PC-3 (cell line): ENCODE results near the gene SYCP2L. TPM values are rescaled to one million over a fixed set of nuclear protein-coding genes. Genes with fewer than 3 reads are reported as not detected.

ENCODE experiments used
- ATAC-seq: fragments of 200-7000 bp; cut with Tn5 transposase; 2 replicates; pipeline ENCODE4 v1.9.1; 2020; ENCODE audit warnings: mild to moderate bottlenecking, moderate library complexity
- BruUV-seq: library from RNA; stranded (reverse); fragments of 400-500 nt; replicated peaks from 2 replicates; lab custom pipeline; 2021; lab: Mats Ljungman, UMichigan
- CTCF ChIA-PET: fragments of 300-600 bp; sonication (Branson Sonifier 250); formaldehyde crosslinking; loops from one replicate; lab custom pipeline; 2022; ENCODE audit warnings: antibody characterized with exemption; lab: Charles Lee
- POLR2A ChIA-PET: fragments of 300-600 bp; sonication (Branson Sonifier 250); formaldehyde crosslinking; loops from one replicate; lab custom pipeline; 2022; ENCODE audit warnings: antibody characterized with exemption; ENCODE audit not compliant: unreplicated experiment; lab: Charles Lee
- DNase-seq: peaks from one replicate; pipeline ENCODE4 v3.0.0-alpha.2; 2015
- H2AFZ ChIP-seq: fragments of 300-600 bp; sonication (generic); 2 replicates; pipeline ENCODE4 v1.6.0; 2016; ENCODE audit warnings: antibody characterized with exemption, low read length
- H3F3A ChIP-seq: fragments of 300-600 bp; sonication (generic); one replicate; pipeline ENCODE4 v1.6.0; 2017; ENCODE audit warnings: antibody characterized with exemption, low read length, control low read depth, mild to moderate bottlenecking; ENCODE audit not compliant: unreplicated experiment
- H3K27ac ChIP-seq: fragments of 300-600 bp; sonication (generic); 2 replicates; pipeline ENCODE4 v1.5.1; 2016; ENCODE audit warnings: mild to moderate bottlenecking, low read length
- H3K27me3 ChIP-seq: fragments of 300-600 bp; sonication (generic); 2 replicates; pipeline ENCODE4 v1.6.1; 2016; ENCODE audit warnings: low read length, mixed read lengths
- H3K36me3 ChIP-seq: fragments of 300-600 bp; sonication (generic); 2 replicates; pipeline ENCODE4 v1.6.1; 2016; ENCODE audit warnings: low read depth, mixed run types, low read length, mixed read lengths
- H3K4me1 ChIP-seq: fragments of 300-600 bp; sonication (generic); 2 replicates; pipeline ENCODE4 v1.5.1; 2016; ENCODE audit warnings: low read length; ENCODE audit not compliant: insufficient read depth
- H3K4me2 ChIP-seq: fragments of 300-600 bp; sonication (generic); 2 replicates; pipeline ENCODE4 v1.6.0; 2016; ENCODE audit warnings: low read length
- H3K4me3 ChIP-seq: fragments of 300-600 bp; sonication (generic); 2 replicates; pipeline ENCODE4 v1.5.1; 2016; ENCODE audit warnings: mild to moderate bottlenecking, low read length, mixed read lengths
- H3K79me2 ChIP-seq: fragments of 300-600 bp; sonication (generic); 2 replicates; pipeline ENCODE4 v1.6.1; 2017; ENCODE audit warnings: low read length, mixed read lengths
- H3K9ac ChIP-seq: fragments of 300-600 bp; sonication (generic); 2 replicates; pipeline ENCODE4 v1.6.0; 2016; ENCODE audit warnings: mild to moderate bottlenecking, low read length
- H3K9me2 ChIP-seq: fragments of 300-600 bp; sonication (generic); replicated peaks from 2 replicates; pipeline ENCODE4 v1.6.1; 2016; ENCODE audit warnings: mixed run types, low read length, mixed read lengths
- H3K9me3 ChIP-seq: fragments of 300-600 bp; sonication (generic); 2 replicates; pipeline ENCODE4 v1.6.1; 2016; ENCODE audit warnings: low read length, mixed read lengths
- H4K20me1 ChIP-seq: fragments of 300-600 bp; sonication (generic); 2 replicates; pipeline ENCODE4 v1.6.1; 2016; ENCODE audit warnings: low read length, mixed read lengths
- CTCF ChIP-seq: fragments of 300-600 bp; sonication (generic); conservative IDR thresholded peaks from 2 replicates; pipeline ENCODE4 v1.5.1; 2017; ENCODE audit warnings: antibody characterized with exemption, low read depth, mild to moderate bottlenecking, low read length
- EZH2 ChIP-seq: fragments of 300-600 bp; sonication (generic); IDR thresholded peaks from one replicate; pipeline ENCODE4 v1.6.1; 2017; ENCODE audit warnings: antibody characterized with exemption, mild to moderate bottlenecking, low read length; ENCODE audit not compliant: unreplicated experiment
- EZH2phosphoT487 ChIP-seq: fragments of 300-600 bp; sonication (generic); IDR thresholded peaks from 2 replicates; pipeline ENCODE4 v1.6.1; 2018; ENCODE audit warnings: mild to moderate bottlenecking, antibody characterized with exemption, low read length, borderline replicate concordance
- intact Hi-C: fragments of 100-400 bp; cut with micrococcal nuclease; formaldehyde crosslinking; loops from 2 replicates; pipeline ENCODE4 v1.9.0; 2023
- total RNA-seq: library from RNA; depleted of rRNA; stranded (reverse); fragments of >200 nt; gene quantifications from 2 replicates; pipeline ENCODE4 v1.2.3, GENCODE V29; 2014

Gene SYCP2L
- total RNA-seq, 1 experiment from 2014 or later = 0.07 TPM

- H3K4me1 ChIP-seq = no peaks in the 10 kb centered on the region
- no peaks in the 10 kb centered on the region for H3K79me2 ChIP-seq
- no peak overlapping the region for H2AFZ ChIP-seq
- no peaks in the 10 kb centered on the region for H3K9me3 ChIP-seq
- BruUV-seq = no TSS peak
- no peaks in the 10 kb centered on the region for H3K36me3 ChIP-seq
- CTCF ChIA-PET = no interaction called here
- H3K9me2 ChIP-seq = no peaks in the 10 kb centered on the region
- TF ChIP-seq EZH2 (no peak), EZH2phosphoT487 (no peak), CTCF (no peak)
- no peaks in the 10 kb centered on the region; the same call in 1 of the 2 replicates for H3K27me3 ChIP-seq
- intact Hi-C loops = no loop called here
- ATAC-seq = no peak
- H3K4me3 ChIP-seq = no peak overlapping the region
- POLR2A ChIA-PET = no interaction called here
- DNase-seq = no peak
- no peak overlapping the region for H3K9ac ChIP-seq
- H4K20me1 ChIP-seq = no peaks in the 10 kb centered on the region
- H3F3A ChIP-seq = no peaks in the 10 kb centered on the region
- no peak overlapping the region for H3K27ac ChIP-seq
- no peak overlapping the region for H3K4me2 ChIP-seq
Measured at GRCh38 chr6:10896691-10897090, 9.8 kb downstream of the SYCP2L start.

GRCh38 chr6:10901770-10902169, 14.9 kb downstream of the SYCP2L start:
- no TSS peak for BruUV-seq
- Histone ChIP-seq H3K9me2 (no peaks in the 10 kb centered on the region), H3K4me1 (no peaks in the 10 kb centered on the region), H3K9me3 (no peaks in the 10 kb centered on the region), H3K79me2 (no peaks in the 10 kb centered on the region), H3K27me3 (no peaks in the 10 kb centered on the region), H3K36me3 (no peaks in the 10 kb centered on the region), H3F3A (no peaks in the 10 kb centered on the region), H2AFZ (0 out of 2 replicates have a peak overlapping the region, but pooled peaks have one; percentile 11), H3K4me3 (no peak overlapping the region), H3K9ac (no peak overlapping the region), H3K4me2 (0 out of 2 replicates have a peak overlapping the region, but pooled peaks have one; percentile 4), H4K20me1 (no peaks in the 10 kb centered on the region), H3K27ac (no peak overlapping the region)
- ChIA-PET POLR2A (no interaction called here), CTCF (no interaction called here)
- intact Hi-C loops = no loop called here
- no peak for TF ChIP-seq CTCF
- no peak for TF ChIP-seq EZH2phosphoT487
- TF ChIP-seq EZH2 = no peak
- ATAC-seq = no peak
- DNase-seq = no peak

- ATAC-seq (no peak), DNase-seq (no peak)
- H3K27me3 ChIP-seq = no peaks in the 10 kb centered on the region
- no peak overlapping the region for H3K9ac ChIP-seq
- H3K9me3 ChIP-seq = no peaks in the 10 kb centered on the region
- H3K79me2 ChIP-seq = no peaks in the 10 kb centered on the region
- H3K4me3 ChIP-seq = no peak overlapping the region
- TF ChIP-seq EZH2phosphoT487 (no peak), EZH2 (no peak), CTCF (no peak)
- no peaks in the 10 kb centered on the region for H3K4me1 ChIP-seq
- ChIA-PET POLR2A (no interaction called here), CTCF (no interaction called here)
- no peaks in the 10 kb centered on the region for H3K9me2 ChIP-seq
- H3K27ac ChIP-seq = no peak overlapping the region
- no peak overlapping the region for H3K4me2 ChIP-seq
- no peaks in the 10 kb centered on the region for H4K20me1 ChIP-seq
- no peak overlapping the region for H2AFZ ChIP-seq
- BruUV-seq = no TSS peak
- H3K36me3 ChIP-seq = no peaks in the 10 kb centered on the region
- H3F3A ChIP-seq = no peaks in the 10 kb centered on the region
- intact Hi-C loops = no loop called here
Measured at GRCh38 chr6:10904015-10904414, 17.2 kb downstream of the SYCP2L start.
